ENCODE data around the gene TNFRSF11A.

Gene TNFRSF11A

DNA sequence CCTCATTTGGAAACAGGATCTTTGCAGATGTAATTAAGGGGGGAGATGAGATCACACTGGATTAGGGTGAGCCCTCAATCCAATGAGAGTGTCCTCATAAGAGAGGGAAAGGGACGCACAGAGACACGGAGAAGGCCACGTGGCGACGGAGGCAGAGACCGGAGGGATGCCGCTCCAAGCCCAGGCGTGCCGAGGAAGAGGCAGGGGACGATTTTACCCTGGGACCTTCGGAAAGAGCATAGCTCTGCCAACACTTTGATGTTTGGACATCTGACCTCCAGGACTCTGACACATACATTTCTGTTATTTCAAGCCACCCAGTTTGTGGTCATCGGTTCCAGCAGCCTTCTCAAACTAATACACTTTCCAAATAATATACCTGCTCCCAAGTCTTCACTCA is 113.3 kb downstream of the TNFRSF11A start:
- H3K36me3 ChIP-seq (ENCODE audit: control insufficient read depth, insufficient read depth, low read length), result no peaks in the 10 kb centered on the region
- DNase-seq (ENCODE audit: extremely low read depth, insufficient read length), result no peak
- TF ChIP-seq, protein P1, sequence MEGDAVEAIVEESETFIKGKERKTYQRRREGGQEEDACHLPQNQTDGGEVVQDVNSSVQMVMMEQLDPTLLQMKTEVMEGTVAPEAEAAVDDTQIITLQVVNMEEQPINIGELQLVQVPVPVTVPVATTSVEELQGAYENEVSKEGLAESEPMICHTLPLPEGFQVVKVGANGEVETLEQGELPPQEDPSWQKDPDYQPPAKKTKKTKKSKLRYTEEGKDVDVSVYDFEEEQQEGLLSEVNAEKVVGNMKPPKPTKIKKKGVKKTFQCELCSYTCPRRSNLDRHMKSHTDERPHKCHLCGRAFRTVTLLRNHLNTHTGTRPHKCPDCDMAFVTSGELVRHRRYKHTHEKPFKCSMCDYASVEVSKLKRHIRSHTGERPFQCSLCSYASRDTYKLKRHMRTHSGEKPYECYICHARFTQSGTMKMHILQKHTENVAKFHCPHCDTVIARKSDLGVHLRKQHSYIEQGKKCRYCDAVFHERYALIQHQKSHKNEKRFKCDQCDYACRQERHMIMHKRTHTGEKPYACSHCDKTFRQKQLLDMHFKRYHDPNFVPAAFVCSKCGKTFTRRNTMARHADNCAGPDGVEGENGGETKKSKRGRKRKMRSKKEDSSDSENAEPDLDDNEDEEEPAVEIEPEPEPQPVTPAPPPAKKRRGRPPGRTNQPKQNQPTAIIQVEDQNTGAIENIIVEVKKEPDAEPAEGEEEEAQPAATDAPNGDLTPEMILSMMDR (IDR thresholded peaks at IDR 0.05; ENCODE audit: insufficient read depth, low read length, poor library complexity, severe bottlenecking), result no peak
- no peak overlapping the region for H3K4me3 ChIP-seq (replicated peaks; ENCODE audit: low read depth, low read length)
- H3K27me3 ChIP-seq (replicated peaks; ENCODE audit: control insufficient read depth, insufficient read depth, low read length), result no peaks in the 10 kb centered on the region; the same call in 1 of the 2 replicates

DNA sequence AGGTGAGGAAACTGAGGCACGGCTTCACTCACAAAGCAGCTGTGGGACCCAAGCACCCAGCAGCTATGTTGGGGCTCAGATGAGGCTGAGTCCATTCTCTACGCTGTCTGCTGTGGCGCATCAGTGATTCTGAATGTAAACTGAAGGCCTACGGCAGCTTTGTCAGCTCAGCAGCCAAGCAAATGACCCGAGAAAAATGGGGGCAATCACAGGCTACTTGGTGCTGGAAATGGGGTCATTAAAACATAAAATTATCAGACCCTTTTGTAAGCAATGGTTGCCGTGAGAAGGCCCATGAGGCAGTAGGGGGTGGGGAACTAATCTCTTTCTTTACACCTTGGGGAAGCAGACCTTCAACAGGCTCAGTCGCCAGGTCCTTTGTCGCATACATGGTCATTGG is 113.8 kb downstream of the TNFRSF11A start:
- DNase-seq (ENCODE audit: extremely low read depth, insufficient read length), result no peak
- TF ChIP-seq, protein P1 (IDR thresholded peaks at IDR 0.05; ENCODE audit: insufficient read depth, low read length, poor library complexity, severe bottlenecking), result no peak
- Histone ChIP-seq H3K27me3 (replicated peaks; ENCODE audit: control insufficient read depth, insufficient read depth, low read length) (no peaks in the 10 kb centered on the region; the same call in 1 of the 2 replicates), H3K36me3 (ENCODE audit: control insufficient read depth, insufficient read depth, low read length) (no peaks in the 10 kb centered on the region), H3K4me3 (replicated peaks; ENCODE audit: low read depth, low read length) (no peak overlapping the region)

Measured in GM06990 (cell line).